ENCODE results near the gene COX11.

DNA sequence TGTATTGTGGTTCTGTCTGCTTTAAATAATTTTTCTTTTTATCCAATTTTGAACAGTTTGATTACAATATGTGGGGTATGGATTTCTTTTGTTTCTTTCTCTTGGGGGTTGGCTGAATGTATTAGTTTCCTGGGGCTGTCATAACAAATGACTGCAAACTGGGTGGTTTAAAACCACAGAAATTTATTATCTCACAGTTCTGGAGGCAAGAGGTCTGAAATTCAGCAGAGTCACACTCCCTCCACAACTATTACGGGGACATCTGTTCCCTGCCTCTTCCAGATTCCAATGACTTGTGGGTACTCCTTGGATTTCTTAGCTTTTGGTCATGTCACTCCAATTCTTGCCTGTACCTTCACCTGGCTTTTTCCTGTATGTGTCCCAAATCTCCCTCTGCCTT lies 23.7 kb downstream of the COX11 start:
- TF ChIP-seq, protein P1, sequence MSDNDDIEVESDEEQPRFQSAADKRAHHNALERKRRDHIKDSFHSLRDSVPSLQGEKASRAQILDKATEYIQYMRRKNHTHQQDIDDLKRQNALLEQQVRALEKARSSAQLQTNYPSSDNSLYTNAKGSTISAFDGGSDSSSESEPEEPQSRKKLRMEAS (IDR thresholded peaks at IDR 0.05; ENCODE audit: low read depth), result no peak
- no peak for TF ChIP-seq RAD21 (IDR thresholded peaks at IDR 0.05; ENCODE audit: low read length)
- TF ChIP-seq NFIC (IDR thresholded peaks at IDR 0.05; ENCODE audit: borderline replicate concordance), result no peak
- TF ChIP-seq, protein P2, sequence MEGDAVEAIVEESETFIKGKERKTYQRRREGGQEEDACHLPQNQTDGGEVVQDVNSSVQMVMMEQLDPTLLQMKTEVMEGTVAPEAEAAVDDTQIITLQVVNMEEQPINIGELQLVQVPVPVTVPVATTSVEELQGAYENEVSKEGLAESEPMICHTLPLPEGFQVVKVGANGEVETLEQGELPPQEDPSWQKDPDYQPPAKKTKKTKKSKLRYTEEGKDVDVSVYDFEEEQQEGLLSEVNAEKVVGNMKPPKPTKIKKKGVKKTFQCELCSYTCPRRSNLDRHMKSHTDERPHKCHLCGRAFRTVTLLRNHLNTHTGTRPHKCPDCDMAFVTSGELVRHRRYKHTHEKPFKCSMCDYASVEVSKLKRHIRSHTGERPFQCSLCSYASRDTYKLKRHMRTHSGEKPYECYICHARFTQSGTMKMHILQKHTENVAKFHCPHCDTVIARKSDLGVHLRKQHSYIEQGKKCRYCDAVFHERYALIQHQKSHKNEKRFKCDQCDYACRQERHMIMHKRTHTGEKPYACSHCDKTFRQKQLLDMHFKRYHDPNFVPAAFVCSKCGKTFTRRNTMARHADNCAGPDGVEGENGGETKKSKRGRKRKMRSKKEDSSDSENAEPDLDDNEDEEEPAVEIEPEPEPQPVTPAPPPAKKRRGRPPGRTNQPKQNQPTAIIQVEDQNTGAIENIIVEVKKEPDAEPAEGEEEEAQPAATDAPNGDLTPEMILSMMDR (IDR thresholded peaks at IDR 0.05), result no peak
- TF ChIP-seq, protein P3, sequence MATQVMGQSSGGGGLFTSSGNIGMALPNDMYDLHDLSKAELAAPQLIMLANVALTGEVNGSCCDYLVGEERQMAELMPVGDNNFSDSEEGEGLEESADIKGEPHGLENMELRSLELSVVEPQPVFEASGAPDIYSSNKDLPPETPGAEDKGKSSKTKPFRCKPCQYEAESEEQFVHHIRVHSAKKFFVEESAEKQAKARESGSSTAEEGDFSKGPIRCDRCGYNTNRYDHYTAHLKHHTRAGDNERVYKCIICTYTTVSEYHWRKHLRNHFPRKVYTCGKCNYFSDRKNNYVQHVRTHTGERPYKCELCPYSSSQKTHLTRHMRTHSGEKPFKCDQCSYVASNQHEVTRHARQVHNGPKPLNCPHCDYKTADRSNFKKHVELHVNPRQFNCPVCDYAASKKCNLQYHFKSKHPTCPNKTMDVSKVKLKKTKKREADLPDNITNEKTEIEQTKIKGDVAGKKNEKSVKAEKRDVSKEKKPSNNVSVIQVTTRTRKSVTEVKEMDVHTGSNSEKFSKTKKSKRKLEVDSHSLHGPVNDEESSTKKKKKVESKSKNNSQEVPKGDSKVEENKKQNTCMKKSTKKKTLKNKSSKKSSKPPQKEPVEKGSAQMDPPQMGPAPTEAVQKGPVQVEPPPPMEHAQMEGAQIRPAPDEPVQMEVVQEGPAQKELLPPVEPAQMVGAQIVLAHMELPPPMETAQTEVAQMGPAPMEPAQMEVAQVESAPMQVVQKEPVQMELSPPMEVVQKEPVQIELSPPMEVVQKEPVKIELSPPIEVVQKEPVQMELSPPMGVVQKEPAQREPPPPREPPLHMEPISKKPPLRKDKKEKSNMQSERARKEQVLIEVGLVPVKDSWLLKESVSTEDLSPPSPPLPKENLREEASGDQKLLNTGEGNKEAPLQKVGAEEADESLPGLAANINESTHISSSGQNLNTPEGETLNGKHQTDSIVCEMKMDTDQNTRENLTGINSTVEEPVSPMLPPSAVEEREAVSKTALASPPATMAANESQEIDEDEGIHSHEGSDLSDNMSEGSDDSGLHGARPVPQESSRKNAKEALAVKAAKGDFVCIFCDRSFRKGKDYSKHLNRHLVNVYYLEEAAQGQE (IDR thresholded peaks at IDR 0.05; ENCODE audit: low read depth, low read length), result no peak
- TF ChIP-seq, protein P4, sequence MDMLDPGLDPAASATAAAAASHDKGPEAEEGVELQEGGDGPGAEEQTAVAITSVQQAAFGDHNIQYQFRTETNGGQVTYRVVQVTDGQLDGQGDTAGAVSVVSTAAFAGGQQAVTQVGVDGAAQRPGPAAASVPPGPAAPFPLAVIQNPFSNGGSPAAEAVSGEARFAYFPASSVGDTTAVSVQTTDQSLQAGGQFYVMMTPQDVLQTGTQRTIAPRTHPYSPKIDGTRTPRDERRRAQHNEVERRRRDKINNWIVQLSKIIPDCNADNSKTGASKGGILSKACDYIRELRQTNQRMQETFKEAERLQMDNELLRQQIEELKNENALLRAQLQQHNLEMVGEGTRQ (IDR thresholded peaks at IDR 0.05; ENCODE audit: borderline replicate concordance, low read depth, low read length), result no peak
- TF ChIP-seq POLR2AphosphoS5 (IDR thresholded peaks at IDR 0.05; ENCODE audit: low read depth, low read length), result no peak
- no peak for TF ChIP-seq YY1 (IDR thresholded peaks at IDR 0.05; ENCODE audit: low read depth)
- TF ChIP-seq FOSL2 (IDR thresholded peaks at IDR 0.05; ENCODE audit: borderline replicate concordance, low read depth), result no peak
- TF ChIP-seq CHD2 (IDR thresholded peaks at IDR 0.05; ENCODE audit: low read length, partially characterized antibody), result no peak
- no peak for TF ChIP-seq EZH2phosphoT487 (IDR thresholded peaks at IDR 0.05; ENCODE audit: borderline replicate concordance, low read depth)

All from SK-N-SH (cell line).